Forelimb muscle (tissue), 1 donor: ENCODE measurements around the gene NIPAL3. TPM values are rescaled to one million over a fixed set of nuclear protein-coding genes. Genes with fewer than 3 reads are reported as not detected.

Source experiments
- DNase-seq: peaks from one replicate; pipeline ENCODE4 v3.0.0-alpha.2; 2013; ENCODE audit warnings: low read depth
- polyA plus RNA-seq: library from polyadenylated mRNA; unstranded; fragments of 120-200 nt; gene quantifications from one replicate; pipeline ENCODE4 v1.2.1, GENCODE V29; 2013; ENCODE audit not compliant: insufficient read length

The NIPAL3 gene
- polyA plus RNA-seq: 4.4 TPM

DNA sequence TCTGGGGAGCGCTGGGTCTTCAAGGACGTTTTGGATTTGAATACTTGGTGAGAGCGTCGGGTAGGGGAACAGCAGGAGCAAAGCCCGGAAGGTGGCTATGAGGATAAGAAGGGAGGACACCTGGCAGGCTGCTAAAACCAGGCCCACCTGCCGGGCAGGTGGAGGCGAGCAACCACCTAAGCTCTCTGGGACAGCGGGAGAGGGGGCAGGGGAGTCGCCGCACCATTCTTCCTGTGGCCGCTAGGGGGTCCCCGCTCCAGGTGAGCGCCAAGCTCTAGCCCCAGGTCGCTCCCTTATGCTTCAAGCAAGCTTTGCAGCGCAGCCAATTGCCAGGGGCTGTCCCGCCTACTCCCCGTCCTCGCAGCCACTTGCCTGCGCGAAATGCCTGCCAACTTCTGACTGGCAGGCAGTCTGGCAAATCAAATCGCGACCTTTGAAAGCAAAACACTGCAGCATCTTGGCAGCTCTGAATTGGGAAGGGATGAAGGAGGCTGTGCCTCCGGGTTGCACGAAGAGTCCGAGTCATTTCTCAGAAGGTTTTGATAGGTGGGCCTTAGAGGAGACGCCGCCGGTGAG is at the start of gene NIPAL3:
Gene NIPAL3, plus strand, starts transcription at position 469 of the 576 bp plus-strand sequence. CDS start 3,746 bp downstream, outside the sequence.
- DNase-seq: peak; percentile 98

DNA sequence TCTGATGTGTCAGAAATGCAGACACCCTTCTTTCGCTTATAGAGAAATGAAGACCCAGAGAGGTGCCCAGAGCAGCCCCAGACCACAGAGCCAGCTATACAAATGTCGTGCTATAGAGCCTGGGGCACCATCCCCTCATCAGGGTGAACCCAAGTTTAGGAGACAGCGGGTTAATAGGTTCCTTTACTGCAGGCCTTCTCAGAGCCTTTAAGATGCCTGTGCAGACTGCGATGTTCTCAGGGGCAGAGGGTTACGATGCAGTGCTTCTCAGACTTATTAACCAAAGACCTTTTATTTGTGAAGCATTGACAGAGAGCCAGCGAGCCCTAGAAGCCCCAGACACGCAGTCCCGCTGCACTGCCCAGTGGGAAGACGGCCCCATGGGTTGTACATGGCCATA is 48.9 kb upstream of the NIPAL3 start:
- DNase-seq: no peak

DNA sequence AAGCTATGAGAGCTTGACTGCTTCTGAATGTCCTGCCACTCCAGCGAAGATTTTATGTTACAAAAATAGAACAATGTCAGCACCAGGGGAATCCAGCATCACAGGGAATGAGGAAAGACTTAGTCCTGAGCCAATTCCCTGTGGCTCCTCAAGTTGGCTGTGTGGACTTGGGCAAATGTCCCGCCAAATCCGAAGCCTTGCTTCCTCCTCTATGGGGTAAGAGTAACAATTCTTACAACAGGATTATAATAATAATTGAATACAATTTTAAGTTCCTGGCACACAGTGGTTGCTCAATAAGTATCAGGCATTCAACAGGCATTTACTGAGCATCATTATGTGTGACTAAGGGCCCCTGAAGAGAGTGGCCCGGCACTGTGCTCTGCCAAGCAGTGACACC is 46.4 kb upstream of the NIPAL3 start:
- no peak for DNase-seq

DNA sequence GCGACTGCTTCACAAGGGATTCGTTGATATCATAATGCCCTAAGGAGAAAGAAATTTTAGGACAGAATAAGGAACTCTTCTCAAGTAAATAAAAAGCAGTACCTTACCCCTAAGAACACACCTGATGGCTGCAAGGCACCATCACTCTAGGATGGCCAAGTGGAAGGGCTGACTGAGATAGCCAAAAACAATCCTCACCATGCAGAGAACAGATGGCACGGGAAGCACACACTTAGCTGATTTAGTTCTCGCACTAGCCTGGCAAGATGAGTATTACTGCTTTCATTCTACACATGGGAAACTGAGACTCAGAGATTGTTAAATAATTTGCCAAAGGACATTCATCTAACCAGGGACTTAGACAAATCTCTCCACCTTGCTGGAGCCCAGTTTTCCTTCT is 45.8 kb upstream of the NIPAL3 start:
- no peak for DNase-seq

DNA sequence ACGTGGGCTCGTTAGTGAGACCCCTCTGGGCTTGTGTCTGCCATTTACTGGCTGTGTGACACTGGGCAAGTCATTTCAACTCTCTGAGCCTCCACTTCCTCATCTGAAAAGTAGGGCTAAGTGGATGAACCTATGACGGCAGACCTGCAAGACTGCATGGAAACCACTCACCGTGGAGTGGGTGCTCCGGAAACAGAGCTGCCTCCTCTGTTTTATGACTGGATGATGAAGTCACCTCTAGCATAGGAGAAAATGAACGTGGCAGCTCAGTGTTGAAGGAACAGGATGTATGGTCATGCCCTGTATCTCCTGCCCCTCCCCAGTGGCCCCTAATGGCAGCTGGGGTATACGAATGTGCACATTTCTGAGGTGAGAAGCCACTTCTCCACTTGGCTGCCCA is 42.6 kb upstream of the NIPAL3 start:
- no peak for DNase-seq

DNA sequence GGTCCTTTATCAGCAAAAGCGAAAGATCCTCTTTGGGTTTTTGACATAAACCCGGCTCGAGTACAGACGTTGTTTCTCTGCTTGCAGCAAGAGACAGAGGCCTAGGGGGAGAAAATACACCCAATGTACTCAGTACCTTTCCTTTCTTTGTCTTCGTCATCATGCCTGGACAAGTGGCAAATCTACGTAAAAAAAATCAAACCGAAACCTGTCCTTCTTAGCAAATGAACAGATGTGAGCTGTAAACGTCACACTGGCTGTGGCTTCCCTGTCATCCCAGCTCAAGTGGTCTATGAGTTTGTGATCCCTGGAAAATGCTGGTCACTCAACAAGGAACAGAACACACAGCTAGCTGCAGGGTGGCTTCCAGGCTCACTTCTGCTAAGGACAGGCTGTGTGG is 41.9 kb upstream of the NIPAL3 start:
- DNase-seq: no peak

DNA sequence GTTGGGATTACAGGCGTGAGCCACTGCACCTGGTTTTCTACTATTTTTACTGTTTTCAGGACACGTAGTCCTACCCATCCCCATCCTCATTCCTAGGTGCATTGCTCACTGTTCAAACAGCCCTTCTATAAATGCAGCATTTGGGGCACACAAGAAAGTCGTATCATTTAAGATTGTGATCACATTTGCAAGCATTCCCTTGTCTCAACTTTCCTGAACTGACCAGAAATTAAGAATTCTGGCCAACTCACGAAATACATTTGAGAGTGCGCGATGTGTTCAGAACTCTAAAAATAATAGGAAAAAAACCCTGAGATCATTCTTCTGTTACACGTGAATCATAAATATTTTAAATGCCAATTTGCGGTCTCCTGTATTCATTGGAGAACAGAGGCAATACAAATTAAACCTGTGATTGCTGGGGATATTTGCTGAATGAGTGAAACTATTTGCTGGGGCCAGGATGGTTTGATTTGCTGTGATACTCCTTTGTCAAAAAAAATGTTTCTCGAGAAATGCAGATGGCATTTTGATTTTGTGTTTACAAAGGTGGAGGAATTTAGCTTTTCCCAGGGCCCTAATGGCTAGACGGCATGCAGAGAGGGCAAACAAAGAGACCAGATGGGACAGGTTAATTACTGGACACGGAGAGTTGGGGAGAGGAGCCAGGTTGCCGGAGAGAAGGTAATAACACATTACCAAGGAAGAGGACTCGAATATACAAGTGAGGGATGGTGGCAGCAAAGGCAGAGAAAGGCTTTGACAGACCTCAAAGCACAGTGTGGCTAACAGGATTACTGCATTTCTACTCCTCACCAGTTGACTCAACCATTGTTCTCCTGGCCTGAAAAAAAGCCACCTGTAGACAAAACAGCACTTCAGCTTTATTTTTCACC is 40.5 kb upstream of the NIPAL3 start:
- no peak for DNase-seq

DNA sequence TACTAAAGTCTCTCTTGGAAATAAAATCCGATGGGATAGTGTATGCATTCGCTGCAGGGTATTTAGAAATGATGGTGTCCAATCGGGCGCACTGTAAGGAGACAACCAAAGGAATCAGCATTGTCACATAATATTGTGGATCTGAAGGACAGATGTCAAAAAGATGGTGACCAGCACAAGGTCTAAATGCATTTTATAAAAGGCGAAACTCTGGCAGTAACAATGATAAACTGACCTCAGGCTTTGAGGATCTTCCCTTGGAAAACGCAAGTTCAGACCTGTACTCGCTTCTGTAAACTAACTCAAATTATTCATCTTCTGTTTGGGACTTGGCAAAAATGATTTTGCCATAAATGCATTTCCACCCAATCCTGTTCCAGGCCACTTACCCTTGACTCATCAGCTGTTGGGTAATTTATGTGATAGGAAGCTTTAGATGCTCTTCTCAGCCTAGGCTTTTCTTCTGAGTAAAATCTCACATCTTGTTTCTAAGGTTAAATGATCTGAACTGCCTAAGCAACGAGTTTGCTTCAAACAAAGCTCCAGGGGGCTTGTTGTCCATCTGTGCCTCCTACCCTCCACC is 35.8 kb upstream of the NIPAL3 start:
- no peak for DNase-seq

DNA sequence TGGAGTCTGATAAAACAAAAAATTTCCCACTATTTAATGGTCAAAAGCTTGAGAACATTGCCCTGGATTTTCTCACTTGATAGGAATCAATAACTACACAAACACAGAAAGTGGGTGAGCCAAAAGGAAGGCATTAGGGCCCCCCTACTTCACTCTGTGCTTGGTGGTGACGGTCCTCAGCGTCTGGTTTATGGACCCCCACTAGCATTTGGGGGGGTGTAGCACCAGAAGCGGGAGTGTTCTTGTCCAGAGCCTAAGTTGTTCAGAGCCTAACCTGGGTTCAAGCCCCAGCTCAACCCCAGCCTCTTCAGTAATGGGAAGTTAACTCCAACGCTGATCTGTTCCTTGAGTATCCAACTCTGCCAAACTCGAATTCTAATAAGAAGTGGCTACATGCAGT is 35.1 kb upstream of the NIPAL3 start:
- no peak for DNase-seq

DNA sequence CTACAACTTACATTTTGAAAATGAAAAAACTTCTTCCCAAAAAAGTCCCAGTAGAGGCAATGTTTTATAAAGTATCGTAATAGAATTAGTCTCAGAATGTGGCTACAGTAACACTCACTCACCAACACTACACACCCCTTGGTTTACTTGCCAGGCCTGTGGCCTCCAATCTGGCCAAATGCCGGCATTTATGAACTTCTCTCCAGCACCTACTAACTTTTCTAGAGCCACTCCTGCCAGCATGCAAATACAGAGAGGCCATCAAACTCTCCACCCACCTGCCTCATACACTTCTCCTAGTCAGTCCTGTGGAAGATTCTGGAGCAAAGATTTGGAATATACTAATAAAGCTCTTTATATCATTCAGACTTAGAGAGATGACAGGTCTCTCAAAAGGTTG is 34.3 kb upstream of the NIPAL3 start:
- DNase-seq: no peak

DNA sequence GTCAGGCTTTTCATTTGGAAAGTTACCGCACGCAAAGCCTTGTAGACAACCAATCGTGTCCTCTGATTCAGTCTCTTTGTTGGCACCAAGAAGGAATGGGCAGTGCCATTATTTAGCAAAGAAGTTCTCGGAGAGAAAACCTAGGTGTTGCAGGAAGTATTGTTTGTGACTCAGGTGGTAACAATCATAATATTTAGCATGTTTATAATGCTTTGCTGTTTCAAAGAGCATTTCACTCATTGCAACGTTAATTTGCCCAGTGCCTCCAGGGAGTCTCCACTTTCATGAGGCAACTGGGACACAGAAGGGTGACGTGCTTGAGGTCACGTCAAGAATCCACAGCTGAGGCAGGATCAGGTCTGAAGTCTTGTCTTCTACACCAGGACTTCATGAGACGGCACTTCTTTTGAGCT is 33.4 kb upstream of the NIPAL3 start:
- no peak for DNase-seq

DNA sequence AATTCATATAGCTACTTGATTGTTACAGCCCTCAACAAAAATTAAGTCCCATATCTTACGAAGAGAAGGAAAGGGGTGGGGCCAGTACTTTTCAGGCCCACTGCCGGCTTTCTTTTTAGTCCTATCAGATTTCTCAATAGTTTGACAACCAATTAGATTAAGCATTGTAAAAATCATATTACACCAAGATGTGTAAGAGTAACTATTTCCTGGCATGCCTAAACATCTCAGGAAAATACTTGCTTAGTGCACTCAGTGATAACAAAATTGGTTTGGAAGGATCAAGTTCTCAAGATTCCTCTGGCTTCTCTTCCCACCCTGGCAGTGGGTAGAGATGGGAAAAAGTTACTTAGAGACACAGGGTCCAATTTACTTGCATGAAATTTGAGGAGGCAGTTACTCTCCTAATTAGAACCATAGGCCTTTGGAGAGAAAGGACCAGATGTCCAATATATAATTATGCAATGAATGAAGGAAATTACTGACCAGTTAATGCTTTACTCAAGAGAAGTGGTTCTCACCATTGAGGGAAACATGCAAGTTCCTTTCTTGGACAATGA is 32.1 kb upstream of the NIPAL3 start:
- DNase-seq: no peak

DNA sequence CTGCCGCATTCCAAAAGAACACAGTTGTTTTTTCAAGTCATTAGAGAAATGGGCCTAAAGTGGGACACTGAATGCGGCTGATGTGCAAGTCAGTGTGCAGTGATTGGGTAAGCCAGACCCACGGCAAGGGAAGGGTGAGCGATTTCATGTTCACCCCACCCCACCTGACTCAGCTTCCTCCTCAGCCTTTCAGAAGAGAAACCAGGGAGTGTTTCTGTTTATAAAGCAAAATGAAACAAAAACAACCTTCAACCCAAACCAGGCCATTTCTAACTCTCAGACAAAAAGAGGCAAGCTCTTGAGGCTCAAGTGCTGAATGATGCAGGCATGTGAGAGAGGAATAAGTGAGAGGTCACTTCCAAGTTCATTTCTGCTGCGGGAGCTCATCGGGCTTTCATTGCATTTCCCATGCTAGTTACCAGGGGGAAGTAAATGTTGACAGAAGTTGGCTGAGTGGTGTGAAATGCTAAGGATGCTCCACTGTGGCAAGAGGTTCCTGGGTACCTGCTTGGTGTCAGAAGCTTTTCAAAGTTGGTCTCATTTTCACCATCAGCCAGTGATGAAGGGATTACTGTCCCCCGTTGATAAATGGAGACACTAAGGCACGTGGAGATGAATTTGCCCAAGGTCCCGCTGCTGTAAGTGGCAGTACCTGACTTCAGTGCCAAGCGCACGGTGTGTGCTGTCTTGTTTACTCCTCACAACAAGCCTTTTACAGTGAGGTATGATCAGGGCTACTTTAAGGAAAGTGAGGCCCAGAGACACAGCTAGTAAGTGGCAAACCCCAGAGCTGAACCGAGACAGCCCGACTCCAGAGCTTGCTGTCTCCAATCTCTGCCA is 31.1 kb upstream of the NIPAL3 start:
- no peak for DNase-seq

DNA sequence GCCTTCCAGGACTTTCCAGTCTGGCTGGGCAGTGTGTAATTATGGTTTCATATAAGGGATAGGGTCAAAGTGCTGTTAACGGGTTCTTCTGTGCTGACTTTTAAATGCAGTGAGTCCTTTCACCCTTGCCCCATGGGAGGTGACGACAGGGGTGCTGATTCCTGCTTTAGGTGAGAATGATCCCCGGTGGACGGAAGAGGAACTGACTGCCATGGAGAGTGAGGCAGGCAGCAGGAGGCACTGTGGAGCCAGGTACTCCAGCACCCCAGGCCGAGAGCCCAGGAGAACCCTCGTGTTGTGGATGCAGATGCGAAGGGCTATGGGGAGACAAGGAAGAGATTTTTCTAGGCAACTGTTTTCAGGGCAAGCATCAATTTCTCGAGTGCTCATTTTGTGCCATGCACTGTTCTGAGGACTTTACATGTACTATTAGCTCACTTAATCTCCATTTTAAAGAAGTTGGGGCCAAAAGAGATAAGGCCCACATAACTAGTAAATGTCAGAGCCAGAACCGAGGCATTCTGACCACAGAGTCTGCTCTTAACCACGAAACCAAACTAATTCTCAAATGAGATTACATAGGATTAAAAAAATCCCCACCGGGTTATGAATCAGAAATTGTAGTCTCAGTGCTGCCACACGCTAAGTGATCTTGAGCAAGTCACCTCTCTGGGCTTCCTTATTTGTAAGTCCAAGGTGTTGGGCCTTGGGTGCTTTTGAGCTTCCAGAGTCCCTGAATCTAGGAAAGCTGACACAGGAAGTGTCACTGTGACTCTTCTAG is 30.3 kb upstream of the NIPAL3 start:
- DNase-seq: no peak

DNA sequence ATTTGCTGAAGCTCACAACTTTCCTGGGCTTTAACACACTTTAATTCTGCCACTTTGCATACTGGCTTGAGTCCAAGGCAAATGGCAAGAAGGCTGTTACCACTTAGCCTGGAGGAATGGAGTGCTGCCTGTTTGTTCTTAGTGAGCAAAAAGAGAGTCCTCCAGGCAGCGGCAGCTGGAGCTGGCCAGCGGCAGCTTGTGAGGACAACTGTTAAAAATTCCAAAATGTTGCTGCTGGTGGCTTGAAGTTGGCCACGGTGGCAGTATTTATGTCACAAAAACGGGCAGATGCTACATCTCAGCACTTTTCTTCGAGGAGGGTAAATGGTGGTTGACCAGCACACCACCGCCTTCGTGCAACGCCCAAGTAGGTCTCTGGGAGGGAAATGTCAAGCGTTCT is 29.4 kb upstream of the NIPAL3 start:
- DNase-seq: no peak

DNA sequence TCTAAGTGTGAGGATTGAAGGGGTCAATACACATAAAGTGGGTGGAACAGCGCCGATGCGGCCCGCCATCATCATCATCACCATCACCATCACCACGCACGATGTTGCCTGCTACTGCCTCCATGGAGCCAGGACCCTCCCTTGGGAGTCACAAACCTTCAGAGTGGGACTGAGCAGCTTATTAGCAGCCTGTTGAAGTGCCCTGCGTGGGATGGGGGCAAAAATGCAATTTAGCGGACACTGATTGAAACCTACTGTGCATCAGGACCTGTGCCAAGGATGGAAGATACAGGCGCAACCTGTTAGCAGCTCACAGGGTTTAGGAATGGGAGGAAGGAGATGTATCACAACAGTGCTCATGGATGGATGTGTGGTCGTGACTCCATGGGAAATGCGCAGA is 28.7 kb upstream of the NIPAL3 start:
- DNase-seq: no peak

DNA sequence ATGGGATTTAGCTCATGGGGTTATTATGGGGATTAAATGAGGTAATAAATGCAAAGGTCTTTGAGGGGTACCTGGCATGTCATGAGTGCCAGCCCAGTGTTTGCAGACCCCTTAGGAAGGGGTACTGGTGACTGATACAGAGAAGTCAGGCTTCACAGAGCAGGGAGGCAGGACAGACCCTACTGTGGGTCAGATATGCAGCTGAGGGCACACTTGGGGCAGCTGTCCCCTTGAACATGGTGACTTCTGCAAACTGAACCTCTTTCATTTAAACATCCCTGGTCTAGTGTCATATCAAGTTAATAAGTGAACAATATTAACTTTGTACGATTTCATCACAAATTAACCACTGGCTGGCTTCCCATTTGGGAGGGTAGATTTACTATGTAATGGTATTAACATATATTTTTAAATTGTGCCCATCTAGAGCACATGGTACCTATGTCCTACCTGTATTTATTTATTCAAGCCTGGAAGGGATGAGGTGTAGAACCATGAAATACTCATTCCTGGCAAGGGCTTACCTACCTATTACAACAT is 27.9 kb upstream of the NIPAL3 start:
- DNase-seq: no peak

DNA sequence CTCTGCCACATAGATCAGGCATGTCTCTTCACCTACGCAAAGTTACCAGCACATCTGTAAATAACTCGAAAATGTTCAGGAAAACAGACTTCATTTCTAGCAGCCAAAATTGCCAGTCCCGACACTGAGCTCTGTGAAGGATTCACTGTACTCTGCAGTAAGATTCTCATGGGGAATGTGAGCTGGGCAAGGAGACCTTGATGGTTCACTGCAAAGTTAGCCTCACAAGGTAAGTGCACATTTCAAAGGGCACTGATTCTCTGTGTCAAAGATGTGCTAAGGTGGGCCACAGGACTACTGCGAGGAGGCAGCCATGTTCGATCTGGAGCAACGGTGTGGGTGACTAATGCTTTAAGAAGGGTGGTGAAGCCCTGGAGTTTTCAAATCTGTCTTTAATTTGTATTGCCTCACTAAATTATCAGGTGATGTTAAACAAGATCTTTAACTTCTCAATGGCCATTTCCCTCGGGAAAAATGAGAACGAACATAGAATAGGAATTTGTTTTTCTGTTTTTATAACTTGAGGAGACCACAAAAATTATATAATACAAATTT is 27.2 kb upstream of the NIPAL3 start:
- DNase-seq: no peak

DNA sequence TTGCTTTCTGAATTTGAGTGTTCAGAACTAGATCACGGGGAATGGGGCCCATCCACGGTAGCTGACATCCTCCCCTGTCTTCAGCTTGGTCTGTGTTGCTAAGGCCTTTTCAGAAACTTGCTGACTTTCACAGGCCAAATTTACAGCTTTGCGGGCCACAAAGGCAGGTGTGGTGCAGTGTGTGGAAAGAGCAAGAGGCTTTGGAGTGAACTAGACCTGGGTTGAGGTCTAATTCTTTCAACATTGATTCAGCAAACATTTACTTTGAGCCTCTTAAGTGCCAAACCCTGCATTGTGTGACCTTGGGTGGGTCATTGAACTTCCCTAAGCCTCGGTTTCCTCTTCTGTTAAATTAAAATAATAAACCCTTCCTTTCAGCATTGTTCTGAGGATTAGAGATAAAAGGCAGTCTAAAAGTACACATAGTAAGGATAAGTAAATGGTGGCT is 26.3 kb upstream of the NIPAL3 start:
- no peak for DNase-seq
